EL (cell line): ENCODE measurements around the gene IFT52.

Source experiments
- DNase-seq: peaks from one replicate; pipeline ENCODE4 v3.0.0-alpha.2; 2016

The IFT52 gene, protein sequence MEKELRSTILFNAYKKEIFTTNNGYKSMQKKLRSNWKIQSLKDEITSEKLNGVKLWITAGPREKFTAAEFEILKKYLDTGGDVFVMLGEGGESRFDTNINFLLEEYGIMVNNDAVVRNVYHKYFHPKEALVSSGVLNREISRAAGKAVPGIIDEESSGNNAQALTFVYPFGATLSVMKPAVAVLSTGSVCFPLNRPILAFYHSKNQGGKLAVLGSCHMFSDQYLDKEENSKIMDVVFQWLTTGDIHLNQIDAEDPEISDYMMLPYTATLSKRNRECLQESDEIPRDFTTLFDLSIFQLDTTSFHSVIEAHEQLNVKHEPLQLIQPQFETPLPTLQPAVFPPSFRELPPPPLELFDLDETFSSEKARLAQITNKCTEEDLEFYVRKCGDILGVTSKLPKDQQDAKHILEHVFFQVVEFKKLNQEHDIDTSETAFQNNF

GRCh38 chr20:43590392-43591303 is at the start of gene IFT52:
IFT52 (plus strand) TSS chr20:43590937; CDS start chr20:43594699, 3,762 bp downstream.
- DNase-seq = peak; percentile 91

GRCh38 chr20:43541214-43541613 is 49.5 kb upstream of the IFT52 start:
- peak; percentile 70 for DNase-seq

DNA sequence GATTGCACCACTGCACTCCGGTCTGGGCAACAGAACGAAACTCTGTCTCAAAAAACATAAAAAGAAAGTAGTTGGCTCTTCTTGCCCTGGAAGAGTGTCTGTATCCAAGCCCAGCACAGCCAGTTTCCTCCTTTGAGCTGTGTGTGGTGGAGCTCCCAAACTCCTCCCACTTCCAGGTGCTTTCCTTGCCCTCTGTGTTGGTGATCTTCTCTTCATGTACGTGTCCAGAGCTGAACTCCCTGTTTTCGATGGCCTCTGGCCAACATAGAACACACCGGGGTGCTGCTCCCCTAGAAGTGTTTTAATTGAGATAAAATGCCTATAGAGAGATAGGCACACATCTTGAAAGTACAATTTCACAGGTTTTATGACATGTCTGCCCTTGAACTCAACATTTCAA is 48.6 kb upstream of the IFT52 start:
- no peak for DNase-seq

- DNase-seq = no peak
Observed at GRCh38 chr20:43542674-43543073, 48.1 kb upstream of the IFT52 start.

GRCh38 chr20:43543138-43543537 is 47.6 kb upstream of the IFT52 start:
- no peak for DNase-seq

DNA sequence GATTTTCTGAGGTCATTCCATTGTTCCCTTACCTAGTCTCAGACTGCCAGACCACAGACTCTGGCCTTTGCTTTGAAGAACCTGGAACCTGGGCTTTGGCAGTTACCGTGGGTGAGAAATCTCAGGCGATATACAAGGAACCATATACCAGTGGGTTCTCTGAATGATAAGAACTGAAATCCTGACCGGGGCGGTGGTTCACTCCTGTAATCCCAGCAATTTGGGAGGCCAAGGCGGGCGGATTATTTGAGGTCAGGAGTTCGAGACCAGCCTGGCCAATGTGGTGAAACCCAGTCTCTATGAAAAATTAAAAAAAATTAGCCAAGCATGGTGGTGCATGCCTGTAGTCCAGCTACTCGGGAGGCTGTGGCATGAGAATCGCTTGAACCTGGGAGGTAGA is 46.2 kb upstream of the IFT52 start:
- DNase-seq = no peak

DNA sequence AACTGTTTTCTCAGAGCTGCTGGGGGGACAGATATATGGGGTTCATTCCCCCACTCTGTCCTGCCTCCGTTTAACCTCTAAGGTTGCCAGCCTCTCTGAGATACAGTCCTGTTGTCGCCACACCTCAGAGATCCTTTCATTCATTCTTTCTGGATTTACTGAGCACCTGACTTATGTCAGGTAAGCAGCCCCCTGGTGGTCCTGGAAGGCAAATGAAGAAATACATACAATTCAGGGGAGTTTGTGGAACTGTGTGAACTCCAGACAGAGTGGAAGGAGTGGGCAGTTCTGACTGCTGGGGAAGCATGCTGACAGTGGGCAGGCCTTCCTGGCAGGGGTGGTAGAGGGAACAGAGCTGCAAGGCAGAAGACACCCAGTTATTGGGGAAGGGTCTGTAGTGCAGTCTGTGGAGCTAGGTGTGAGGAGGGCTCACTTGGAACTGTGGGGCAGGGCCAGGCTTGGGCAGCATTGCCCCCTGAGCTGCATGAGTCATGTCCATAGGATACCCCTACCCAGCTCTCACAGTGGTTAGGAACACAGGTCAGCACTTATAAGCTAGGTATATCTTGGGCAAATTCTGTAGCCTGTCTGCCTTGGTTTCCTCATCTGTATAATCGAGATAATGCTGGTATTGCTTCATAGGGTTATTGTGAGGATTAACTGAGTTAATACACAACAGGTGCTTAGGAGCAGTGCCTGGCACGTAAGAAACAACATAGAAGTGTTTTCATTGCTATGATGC is 44.7 kb upstream of the IFT52 start:
- no peak for DNase-seq

GRCh38 chr20:43548273-43548880 is 42.4 kb upstream of the IFT52 start:
- no peak for DNase-seq

GRCh38 chr20:43549416-43550065 is 41.2 kb upstream of the IFT52 start:
- no peak for DNase-seq

- no peak for DNase-seq
Observed at GRCh38 chr20:43550456-43550855, 40.3 kb upstream of the IFT52 start.

DNA sequence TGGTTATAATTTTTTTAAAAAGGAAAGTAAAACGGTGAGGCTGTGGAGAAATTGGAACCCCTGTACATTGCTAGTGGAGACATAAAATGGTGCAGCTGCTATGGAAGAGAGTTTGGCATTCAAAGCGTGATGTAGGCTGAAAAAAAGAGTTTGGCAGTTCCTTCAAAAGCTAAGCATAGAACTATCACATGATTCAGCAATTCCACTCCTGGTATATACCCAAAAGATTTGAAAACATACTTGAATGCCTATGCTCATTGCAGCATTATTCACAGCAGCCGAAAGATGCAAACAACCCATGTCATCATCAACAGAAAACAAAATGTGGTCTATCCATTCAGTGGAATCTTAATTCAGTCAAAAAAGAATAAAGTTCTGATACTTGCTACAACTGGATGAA is 36.4 kb upstream of the IFT52 start:
- DNase-seq = no peak

- DNase-seq = peak; percentile 33
Observed at GRCh38 chr20:43558412-43559146, 32.2 kb upstream of the IFT52 start, which contains the start of gene SGK2. SGK2 (plus strand) TSS chr20:43559027; CDS start chr20:43566496, 7,469 bp downstream.

- DNase-seq = no peak
Observed at GRCh38 chr20:43559147-43559987, 31.4 kb upstream of the IFT52 start.

- DNase-seq = no peak
Observed at GRCh38 chr20:43560974-43561373, 29.8 kb upstream of the IFT52 start.

DNA sequence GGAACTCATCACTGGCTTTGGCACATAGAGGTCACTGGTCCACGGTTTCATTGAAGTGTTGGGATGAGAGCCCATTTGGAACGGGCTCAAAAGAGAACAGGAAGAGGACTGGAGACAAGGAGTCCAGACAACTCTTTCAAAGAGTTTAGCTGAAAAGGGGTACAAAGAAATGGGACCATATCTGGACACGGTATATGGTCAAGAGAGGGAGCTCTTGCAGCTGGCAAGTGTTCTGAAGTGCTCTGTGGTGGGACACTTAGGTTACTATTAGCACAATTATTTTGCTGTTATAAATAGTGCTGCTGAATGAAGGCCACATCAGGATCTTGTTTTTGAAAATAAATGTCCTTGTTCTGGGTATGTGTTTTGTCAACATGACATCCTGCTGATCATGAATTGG is 27.3 kb upstream of the IFT52 start:
- DNase-seq = peak; percentile 15

DNA sequence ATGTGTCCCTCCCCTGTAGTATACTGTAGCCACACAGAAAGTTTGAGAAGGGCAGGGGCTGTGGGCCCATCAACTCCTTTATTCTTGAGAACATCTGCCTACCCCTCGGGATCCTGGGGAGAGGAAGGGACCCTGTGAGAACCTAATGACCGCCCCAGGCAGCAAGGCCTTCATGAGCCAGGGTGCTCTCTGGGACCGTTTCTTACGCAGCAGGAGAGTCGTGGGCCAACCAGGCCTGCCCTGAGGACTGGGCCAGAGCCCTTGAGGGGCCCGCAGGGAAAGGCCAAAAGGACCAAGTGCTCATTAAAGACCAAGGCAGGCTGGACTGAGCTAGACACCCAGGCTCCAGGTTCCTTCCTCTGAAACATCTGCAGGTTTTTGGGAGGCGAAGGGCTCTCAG is 26.7 kb upstream of the IFT52 start:
- DNase-seq = no peak

DNA sequence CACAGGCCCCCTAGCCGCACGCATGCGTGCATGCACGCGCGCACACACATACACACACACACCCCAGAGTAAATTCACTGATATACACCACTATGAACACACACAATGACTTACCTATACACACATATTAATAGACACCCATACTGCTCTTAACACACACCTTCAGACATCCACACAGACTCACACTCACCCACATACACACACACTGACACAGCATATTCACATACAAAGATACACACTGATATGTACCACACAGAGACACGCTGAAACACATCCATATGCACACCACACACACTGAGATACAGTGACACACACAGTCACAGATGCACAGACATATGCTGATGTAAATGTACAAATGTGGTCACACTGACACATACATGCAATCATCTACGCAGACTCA is 26.3 kb upstream of the IFT52 start:
- no peak for DNase-seq

- DNase-seq = no peak
Observed at GRCh38 chr20:43564993-43565757, 25.6 kb upstream of the IFT52 start.

DNA sequence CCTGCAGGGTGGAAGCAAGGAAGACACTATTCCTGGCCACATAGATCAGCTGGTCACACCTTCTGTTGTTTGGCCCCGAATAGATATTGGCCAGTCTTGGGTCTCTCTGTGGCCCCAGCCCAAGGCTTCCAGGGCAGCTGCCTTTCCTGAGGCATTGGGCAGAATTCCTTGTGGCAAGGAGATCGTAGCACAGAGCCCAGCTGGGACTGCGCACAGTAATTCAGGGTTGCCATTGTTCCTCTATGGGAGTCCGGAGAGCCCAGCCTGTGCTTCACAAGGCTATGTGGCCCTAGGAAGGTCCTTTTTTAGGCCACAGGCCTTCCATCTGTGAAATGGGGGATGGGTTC is 25.0 kb upstream of the IFT52 start:
- no peak for DNase-seq

DNA sequence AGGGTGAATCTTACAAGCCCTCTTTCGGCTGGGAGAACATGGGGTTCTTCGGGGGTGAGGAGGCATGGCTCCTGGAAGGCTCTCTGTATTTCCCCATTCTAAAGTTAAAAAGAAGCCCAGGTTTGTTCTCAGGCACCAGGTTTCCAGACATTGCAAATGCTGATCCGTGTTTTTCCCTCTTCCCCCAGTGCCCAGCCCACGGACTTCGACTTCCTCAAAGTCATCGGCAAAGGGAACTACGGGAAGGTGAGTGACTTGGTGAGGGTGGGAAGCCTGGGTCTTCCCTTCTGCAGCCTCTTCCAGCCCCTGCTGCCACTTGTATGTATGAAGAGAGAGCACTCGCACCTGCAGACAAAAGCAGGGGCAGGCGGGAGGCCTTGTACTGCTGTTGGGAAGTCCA is 23.3 kb upstream of the IFT52 start:
- no peak for DNase-seq
